Measurements from ENCODE around the gene TMEM233.

Gene TMEM233

DNA sequence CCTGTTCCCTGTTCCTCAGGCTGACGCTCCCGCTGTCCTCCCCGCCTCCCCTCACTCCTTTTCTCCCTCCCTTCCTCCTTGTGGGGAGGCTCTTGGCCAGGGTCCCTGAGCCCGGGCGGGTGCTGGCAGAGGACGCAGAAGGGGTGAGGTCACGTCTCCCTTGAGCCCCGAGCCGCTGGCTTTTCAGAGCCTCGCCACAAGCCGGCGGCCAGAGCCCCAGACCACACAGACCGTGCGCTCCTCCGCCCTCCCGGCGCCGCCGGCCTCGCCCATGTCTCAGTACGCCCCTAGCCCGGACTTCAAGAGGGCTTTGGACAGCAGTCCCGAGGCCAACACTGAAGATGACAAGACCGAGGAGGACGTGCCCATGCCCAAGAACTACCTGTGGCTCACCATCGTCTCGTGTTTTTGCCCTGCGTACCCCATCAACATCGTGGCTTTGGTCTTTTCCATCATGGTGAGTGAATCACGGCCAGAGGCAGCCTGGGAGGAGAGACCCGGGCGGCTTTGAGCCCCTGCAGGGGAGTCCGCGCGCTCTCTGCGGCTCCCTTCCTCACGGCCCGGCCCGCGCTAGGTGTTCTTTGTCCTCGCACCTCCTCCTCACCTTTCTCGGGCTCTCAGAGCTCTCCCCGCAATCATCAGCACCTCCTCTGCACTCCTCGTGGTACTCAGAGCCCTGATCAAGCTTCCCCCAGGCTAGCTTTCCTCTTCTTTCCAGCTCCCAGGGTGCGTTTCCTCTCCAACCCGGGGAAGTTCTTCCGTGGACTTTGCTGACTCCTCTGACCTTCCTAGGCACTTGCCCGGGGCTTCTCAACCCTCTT lies at the start of gene TMEM233:
Gene TMEM233 (plus strand): TSS at position 197 of the 821 bp plus-strand sequence. CDS start 75 bp downstream, at position 272.
- no peak for DNase-seq

DNA sequence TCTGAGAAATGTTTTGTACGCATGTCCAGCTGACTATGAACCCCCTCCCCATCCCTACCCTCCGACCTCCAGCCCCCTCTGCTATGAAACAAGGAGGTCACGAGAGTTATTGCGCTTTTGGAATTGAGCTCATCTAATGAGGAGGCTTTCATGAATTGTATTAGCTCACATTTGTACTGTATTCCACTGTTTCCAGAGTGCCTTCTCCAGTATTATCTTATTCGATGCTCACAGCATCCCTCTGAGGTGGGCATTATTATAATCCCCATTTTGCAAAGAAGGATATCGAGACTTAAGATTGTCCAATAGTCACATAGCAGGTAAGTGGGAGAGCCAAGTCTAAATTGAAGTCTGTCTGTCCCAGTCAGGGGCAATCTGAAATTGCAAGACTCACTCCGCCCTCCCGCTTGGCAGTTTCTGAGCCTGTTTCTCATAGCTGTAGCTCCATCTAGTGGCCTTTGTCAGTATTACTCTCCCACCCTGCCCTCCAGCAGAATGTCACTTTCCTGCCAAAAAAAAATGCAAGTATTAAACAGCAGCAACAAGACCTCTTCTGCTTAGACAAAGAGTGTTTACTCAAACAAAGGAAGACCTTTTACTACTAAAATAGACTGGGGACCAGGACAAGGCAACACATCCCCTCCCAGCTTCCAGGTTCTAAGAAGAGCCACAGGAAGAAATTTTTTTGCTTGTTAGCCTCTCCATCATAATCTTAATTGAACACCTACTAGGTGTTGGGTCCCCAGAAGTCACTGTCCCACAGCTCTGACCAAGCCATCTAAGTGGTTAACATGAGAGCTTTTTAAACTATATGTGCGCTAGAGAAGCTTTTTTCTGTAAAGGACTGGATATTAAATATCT lies 48.6 kb upstream of the TMEM233 start:
- DNase-seq, result peak; percentile 73

DNA sequence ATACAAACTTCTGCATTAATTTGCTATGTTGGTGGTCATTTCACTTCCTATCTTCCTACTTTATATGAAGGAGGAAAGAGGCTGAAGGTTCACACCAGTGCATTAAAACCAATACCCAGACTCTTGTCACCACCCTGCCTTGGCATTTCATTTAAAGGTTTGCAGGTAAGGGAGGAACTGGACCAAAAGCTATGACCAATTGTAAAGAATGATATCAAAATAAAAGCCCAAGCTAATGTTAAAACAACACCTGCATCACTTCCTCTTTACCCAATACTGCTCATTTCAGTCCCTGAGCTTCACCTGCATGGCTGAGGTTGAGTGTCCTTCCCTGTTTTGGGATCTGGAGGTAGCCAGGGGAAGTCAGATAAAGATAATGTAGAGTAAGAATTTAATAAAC lies 47.2 kb upstream of the TMEM233 start:
- no peak for DNase-seq

DNA sequence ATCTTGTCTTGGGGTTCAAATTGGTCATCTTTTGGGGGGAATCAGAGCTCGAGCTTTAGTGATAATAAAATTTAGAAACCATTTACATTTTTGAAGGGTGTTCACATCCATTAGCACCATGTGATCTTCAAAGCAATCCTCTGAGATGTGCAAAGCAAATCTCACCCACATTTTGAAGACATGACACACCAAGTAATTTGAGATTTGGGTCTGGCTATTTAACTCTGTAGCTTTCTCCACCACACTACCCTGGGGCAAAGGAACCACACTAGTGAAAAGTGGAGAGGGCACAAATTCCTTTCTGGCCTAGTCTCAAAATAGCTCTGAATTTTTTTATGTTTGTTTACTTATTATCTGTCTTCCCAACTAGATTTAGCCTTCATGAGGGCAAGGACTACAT lies 46.6 kb upstream of the TMEM233 start:
- DNase-seq, result no peak

DNA sequence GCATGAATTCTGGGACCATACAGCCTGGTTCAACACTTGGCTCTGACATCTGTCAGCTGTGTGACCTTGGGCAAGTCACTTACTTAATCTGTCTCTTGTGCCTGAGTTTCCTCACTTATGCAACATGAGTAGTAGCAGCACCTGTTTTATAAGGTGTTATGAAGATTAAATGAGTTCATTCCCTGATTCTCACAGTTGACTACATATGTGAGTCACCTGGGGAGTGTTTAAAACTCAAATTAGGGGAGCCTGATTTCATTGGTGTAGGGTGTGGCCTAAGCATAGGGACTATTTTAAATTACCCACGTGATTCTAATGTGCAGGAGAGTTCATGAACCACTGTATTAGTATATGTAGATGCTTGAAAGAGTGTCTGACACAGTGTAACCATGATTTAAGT lies 36.7 kb upstream of the TMEM233 start:
- DNase-seq, result no peak

DNA sequence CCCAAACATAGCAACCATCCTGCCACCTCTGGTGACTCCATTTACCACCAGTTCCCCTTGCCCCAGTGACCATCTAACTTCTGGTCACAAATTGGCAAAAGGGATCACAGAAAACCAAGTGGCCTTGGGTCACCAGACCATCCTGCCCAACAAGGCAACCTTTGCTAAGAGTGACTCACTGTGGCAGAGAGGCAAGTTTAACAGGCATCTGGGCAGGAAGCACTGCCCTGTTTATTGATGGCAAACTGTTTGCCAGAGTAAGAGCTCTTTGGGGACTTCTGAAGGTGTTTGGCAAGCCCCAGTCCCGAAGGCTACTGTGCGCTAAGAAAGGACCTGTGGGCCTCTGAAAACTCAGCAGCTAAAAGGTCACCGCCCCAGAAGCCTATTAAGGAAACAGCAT lies 28.2 kb upstream of the TMEM233 start:
- no peak for DNase-seq

DNA sequence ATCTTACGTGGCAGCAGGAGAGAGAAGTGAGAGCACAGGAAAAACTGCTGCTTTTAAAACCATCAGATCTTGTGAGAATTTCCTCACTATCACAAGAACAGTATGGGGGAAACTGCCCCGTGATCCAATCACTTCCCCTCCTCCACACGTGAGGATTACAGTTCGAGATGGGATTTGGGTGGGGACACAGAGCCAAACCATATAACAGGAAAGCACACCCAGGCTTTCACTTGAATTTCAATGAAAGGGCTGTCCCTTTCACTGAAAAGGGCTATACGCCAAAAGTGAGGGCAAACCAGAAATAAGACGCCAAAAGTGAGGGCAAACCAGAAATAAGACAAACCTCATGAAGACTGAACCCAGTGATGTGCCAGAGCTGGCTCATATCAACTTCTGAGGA lies 22.8 kb upstream of the TMEM233 start:
- DNase-seq, result no peak

DNA sequence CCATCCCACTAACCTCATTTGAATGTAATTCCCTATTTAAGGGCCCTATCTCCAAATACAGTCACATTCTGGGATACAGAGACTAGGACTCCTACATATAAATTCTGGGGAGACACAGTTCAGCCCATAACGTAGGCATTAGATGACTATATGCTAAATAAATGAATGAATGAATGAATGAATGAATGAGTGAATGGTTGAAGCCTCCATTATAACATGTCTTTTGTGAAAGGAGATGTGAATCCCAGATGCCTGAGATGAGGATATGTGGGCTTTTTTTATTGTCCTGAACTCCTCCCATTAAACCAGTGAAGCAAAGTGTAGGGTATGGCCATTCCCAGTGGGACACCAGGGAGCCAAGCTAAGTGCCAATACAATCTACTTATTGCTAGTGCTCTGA lies 20.5 kb upstream of the TMEM233 start:
- DNase-seq, result no peak

DNA sequence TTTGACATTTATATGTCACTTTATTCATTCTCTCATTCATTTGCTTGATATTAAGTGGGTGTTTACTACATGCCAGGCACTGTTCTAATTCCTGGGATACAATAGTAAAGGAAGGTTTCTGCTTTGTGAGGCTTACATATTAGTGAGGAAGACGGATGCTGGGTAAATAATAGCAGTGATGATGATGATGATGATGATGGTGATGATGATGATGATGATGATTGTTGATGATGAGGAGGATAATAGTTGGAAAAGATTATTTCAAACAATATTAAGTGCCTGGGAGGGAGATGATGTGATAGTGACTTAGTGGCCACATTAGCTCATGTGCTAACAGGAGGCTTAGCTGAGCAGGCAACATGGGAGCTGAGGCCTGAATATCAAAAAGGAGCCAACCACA lies 19.3 kb upstream of the TMEM233 start:
- DNase-seq, result no peak

DNA sequence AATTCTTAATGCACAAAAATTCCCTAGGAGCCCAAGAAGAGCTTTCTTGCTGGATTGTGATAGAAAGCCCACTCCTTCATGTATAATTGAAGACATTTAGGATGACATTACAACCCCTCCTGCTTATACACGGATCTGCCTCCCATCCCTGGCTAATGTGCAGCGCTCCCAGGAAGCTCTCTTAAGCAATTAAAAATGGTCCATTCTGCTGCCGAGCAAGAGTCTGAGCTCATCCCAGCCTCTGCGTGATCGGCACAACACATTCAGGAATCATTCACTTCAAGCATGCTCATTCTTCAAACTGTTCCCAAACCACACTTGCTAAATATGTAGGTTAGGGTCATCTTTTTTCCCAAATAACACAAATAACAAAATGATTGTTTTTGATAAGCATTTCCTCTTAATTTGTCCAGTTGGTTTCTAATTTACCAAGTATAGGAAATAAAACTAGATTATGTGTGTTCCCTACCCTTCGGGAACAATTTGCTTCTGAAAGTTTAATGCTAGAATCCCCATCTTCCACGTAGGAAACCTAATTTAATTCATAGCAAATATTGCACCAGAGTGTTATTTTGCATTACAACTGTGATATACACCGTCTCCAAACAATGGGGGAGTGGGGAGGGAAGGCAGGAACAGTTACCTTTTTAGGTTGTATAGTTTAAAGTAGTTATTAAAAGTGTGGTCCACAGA lies 17.3 kb upstream of the TMEM233 start:
- DNase-seq, result no peak

DNA sequence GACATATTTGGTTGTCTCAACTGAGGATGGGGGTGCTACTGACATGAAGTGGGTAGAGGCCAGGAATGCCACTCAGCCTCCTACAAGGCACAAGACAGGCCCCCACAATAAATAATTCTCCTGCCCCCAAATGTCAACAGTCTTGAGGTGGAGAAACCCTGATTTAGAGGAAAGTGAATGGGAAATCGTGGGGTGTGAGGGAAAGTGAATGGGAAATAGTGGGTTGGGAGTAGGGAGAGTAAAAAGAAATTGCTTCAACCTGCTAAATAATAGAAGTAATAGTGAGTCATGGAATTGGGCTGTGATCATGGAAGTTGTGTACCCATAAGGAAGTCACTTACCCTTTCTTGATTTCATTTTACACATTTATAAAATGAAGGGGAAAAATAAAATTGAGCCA lies 16.7 kb upstream of the TMEM233 start:
- no peak for DNase-seq

DNA sequence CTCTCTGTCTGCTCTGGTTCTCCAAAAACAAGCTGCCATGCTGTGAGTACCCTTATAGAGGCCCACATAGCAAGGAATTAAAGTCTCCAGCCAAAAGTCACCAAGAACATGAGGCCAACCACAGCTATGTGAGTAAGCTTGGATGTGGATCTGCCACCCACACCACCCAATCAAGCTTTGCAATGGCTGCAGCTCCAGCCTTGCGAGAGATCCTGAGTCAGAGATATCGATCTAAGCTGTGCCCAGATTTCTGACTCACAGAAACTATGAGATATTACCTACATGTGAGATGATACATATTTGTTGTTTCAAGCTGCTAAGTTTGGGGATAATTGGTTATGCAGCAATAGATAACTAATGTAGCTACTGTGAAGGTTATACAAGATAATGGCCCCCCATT lies 15.5 kb upstream of the TMEM233 start:
- DNase-seq, result peak; percentile 45

DNA sequence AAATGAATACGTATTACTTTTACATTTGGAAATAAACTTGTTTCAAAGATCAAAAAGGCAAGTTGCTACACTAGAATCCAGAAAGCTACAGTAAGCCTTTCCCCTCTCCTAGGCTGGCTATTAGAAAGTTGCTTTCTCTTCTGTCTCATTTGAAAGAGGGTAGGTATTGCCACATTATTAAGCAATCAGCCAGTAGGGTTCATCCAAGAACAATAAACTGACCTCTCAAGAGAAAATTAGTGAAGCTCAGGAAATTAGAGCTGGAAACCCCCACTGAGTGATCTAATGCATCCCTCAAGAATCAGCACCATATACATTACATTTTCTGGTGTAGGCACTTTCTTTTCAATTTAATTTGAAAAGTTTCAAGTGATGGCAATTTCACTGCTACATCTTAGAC lies 4.5 kb upstream of the TMEM233 start:
- DNase-seq, result no peak

DNA sequence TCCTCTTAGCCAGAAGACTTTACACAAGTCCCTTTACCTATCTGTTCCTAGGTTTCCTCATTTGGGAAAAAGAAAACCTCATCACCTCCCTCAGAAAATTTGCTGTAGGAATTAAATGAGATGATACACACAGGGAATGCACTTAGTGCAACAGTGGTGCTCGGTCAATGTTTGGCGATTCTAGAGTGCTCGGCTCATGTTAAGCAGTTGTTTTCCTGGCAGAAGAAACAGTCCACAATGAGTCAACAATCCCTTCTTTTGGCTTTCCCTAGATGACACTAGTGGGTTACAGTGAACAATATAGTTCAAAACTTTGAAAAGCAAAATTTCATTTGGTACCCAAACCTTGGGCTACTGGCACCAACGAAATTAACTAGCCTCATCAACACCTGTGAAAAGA lies 3.9 kb upstream of the TMEM233 start:
- DNase-seq, result no peak

DNA sequence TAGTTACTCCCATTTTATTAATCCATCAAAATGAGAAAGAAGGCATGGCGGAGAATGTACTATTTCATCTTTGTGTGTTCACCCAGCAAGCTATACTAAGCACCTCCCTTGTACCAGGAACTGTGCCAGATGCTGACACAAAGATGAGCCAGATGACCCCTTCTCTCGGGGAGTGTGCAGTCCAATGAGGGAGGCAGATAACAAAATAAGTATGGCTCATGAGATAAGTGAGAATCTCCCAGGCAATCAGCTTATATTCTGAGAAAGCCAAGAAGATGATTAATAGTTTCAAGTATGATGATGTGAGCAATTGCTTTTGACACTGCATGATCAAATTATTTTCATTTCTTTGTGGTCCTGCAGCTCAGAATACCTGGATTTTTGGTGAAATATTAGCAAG lies 1.3 kb upstream of the TMEM233 start:
- DNase-seq, result no peak

DNA sequence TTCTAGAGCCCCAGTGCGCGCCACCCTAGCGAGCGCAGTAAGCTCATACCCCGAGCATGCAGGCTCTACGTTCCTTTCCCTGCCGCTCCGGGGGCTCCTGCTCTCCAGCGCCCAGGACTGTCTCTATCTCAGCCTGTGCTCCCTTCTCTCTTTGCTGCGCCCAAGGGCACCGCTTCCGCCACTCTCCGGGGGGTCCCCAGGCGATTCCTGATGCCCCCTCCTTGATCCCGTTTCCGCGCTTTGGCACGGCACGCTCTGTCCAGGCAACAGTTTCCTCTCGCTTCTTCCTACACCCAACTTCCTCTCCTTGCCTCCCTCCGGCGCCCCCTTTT lies 791 bp downstream of the TMEM233 start:
- DNase-seq, result no peak

DNA sequence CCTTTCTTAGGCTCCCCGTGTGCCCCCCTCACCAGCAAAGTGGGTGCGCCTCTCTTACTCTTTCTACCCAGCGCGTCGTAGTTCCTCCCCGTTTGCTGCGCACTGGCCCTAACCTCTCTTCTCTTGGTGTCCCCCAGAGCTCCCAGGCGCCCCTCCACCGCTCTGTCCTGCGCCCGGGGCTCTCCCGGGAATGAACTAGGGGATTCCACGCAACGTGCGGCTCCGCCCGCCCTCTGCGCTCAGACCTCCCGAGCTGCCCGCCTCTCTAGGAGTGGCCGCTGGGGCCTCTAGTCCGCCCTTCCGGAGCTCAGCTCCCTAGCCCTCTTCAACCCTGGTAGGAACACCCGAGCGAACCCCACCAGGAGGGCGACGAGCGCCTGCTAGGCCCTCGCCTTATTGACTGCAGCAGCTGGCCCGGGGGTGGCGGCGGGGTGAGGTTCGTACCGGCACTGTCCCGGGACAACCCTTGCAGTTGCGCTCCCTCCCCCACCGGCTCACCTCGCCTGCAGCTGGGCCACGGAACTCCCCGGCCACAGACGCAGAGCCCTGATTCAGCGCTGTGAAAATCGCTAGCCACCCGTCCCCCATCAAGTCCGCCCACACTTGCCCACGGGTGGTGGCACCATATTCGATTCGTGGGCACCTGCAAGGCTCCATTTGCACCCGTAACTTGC lies 1.3 kb downstream of the TMEM233 start:
- DNase-seq, result peak; percentile 25

DNA sequence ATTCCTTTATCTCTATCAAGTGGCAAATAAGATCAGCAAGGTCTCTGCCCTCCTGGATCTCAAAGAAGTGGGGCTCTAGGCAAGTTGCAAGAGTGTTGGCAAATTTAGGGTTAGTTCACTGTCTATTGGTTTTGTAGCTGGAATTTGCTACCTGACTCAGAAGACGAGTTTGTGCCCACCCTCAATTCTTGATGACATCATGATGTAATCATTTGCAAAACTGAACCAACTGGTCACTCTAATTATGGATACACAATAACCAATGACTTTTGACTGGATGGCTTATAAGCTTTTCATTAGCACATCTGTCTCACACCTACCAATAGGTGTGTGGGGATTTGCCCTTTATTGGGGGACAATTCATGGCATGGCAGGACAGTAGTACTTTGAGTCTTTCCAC lies 4.6 kb downstream of the TMEM233 start:
- DNase-seq, result no peak

DNA sequence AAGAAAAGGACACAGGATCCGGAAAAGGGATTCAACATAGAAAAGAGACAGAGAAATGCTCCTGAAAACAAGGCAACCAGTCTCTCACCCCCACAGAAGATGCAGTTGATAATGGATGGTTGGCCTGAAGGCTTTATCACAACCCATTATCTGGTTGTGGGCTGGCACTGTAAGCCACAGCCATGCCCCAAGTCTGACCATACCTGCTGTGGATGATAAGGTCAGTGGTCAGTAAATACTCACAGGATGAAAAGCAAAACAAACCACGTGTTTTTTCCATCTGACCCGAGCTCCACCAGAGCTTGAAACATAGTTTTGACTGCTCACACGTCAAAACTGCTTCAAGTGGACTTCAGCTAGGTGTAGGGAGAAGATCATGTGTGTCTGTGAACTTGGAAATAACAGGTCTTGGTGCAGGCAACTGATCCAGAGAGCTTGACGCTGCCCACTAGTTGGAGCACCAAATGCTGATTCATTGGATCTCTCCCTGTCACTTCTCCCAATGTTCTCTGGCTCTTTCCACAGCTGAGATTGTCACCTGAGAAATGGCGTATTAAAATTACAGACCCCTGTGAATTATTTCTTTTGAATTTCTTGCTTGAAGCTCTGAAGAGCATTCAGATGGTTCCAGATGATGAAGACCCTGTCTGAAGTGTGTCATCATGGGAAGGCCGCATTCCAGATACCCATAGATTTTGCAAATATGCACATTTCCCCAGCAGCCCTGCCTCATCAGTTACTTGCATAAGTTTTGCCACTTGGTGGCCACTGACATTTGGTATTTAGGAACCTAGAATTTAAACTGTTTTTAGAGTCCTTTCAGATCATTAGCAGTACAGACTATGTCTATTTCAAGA lies 8.5 kb downstream of the TMEM233 start:
- no peak for DNase-seq

DNA sequence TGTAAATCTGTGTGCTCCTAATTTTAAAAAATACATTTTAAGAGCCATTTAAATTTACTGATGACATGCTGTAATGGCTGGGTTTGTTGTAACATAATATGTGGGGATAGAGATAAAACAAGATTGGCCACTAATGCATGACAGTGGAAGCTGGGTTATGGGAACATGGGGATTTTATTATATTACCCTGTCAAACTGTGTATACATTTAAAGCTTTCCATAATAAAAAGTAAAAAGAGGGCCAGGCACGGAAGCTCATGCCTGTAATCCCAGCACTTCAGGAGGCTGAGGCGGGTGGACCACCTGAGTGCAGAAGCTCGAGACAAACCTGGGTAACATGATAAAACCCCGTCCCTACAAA lies 9.1 kb downstream of the TMEM233 start:
- no peak for DNase-seq

DNA sequence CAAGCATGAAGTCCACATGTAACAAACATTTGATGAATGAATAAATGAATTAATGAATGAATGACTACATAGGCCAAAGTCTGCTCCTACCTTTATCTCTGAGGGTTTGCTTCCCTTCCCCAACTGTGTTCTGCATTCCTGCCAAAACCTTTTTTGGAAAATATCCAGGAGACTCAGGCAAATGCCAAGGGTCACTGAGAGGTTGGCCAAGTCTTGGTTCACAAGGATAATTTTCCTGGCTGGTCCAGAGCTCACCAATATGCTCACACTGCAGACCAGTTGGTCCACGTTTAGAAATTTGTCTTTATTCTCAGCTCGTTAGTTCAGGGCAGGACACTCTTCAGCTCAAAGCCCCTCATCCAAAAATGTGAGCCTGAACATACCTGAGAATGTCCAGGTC lies 10.2 kb downstream of the TMEM233 start:
- DNase-seq, result no peak

DNA sequence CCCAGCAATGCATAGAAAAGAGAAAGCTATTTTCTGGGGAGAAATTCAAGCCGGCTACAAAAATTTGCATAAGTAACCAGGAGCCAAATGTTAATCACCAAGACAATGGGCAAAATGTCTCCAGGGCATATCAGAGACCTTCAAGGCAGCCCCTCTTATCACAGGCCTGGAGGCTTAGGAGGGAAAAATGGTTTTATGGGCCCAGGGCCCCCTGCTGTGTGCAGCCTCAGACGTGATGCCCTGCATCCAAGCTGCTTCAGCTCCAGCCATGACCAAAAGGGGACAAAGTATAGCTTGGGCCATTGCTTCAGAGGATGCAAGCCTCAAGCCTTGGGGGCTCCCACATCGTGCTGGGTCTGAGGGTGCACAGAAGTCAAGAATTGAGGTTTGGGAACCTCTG lies 15.8 kb downstream of the TMEM233 start:
- no peak for DNase-seq

All from stimulated activated CD8-positive, alpha-beta memory T cell treated with anti-CD3 and anti-CD28 coated beads, Interleukin-4, amount 100 ng/mL, for 48 hours (primary cell).